GM18870 (cell line): ENCODE measurements around the gene RPL35A.
"Not testable (repeated sequence)": the region's sequence is repeated elsewhere in the genome, so short reads cannot be mapped to it uniquely, and the experiment has no call there.

ENCODE experiments used
- ATAC-seq: cut with Tn5 transposase; IDR thresholded peaks from one replicate; pipeline ENCODE4 v1.9.1; 2021; ENCODE audit warnings: moderate library complexity; ENCODE audit not compliant: unreplicated experiment

RPL35A gene

GRCh38 chr3:197949778-197950676, at the start of gene RPL35A:
TSS of gene RPL35A (plus strand) at chr3:197950190. CDS start at chr3:197950968, 778 bp downstream.
- ATAC-seq, result peak; percentile 92

DNA sequence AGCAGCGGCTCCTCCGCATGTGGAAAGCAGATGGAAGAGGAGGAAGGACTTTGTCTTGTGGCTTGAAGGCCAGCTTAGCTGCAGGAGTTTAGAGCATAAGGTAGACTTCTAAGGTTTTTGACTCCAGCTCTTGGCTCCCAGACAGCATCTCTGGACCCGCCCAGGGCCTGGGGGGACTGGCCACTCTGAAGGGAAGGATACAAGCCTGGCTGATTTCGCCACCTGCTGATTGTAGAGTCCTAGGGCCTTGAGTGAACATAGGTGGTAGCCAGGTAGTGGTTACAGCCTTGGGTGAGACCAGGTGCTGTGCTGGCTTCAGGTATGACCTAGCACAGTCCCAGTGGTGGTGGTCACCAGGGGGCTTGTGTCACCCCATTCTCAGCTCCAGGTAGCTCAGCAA, 48.4 kb upstream of the RPL35A start:
- ATAC-seq, result no peak

DNA sequence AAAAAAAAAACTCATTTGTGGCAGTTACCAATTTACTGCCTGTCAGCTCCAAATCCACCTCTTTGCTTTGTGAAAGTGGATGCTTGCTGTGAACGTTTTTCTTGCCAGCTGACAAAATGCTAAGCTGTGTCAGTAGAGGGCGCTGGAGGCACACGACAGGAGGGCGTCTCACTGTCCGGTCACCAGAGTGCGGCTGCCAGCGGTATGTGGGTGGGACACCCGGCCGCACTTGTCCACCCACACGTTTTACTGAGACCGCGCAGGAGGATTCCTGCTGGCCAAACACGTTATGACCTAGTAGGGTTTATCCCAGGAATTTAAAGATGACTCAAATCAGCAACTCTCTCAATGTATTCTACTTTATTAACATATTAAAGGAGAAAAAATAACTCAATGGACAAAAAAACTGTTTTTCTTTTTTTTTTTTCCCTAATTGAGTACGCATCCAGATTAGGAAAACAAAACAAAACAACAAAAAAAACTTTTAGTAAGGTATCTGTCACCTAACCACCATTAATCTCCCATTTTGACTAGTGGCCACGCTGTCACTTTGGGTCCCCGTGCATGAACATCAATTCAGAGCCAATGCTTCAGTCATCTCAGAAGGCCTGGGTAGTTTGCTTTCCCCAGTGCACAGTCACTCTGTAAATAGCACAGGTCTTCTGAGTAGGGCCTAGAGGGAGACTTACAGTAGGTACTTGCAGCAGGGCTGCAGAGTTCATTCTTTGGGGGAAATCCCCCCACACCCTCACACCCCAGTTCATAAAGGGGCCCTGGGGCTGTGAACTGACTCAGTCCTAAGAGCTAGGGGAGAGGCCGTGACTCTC, 43.8 kb upstream of the RPL35A start:
- ATAC-seq, result peak; percentile 86

DNA sequence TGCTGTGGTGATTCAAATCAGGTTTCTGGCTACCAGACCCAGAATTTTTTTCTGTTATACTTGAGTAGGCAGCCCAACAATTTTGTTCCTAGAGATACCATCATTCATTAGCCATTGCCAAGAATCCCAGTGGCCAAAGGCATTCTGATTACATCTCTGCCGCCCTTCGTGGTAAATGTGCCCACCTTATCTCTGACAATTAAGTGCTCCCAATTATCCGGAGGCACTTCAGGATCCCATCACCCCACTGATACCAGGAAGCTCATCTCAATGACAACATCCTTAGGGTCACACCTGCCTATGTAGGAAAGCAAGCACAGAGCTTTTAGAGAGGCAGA, 43.2 kb upstream of the RPL35A start:
- ATAC-seq, result no peak

GRCh38 chr3:197907196-197907595, 42.8 kb upstream of the RPL35A start:
- no peak for ATAC-seq

- not testable (repeated sequence) for ATAC-seq
Observed at GRCh38 chr3:197908550-197908949, 41.4 kb upstream of the RPL35A start.

- no peak for ATAC-seq
Observed at GRCh38 chr3:197908957-197909701, 40.9 kb upstream of the RPL35A start.

- no peak for ATAC-seq
Observed at GRCh38 chr3:197912741-197913476, 37.1 kb upstream of the RPL35A start.

- no peak for ATAC-seq
Observed at GRCh38 chr3:197913641-197914380, 36.2 kb upstream of the RPL35A start.

- ATAC-seq, result not testable (repeated sequence)
Observed at GRCh38 chr3:197921429-197922275, 28.3 kb upstream of the RPL35A start.

DNA sequence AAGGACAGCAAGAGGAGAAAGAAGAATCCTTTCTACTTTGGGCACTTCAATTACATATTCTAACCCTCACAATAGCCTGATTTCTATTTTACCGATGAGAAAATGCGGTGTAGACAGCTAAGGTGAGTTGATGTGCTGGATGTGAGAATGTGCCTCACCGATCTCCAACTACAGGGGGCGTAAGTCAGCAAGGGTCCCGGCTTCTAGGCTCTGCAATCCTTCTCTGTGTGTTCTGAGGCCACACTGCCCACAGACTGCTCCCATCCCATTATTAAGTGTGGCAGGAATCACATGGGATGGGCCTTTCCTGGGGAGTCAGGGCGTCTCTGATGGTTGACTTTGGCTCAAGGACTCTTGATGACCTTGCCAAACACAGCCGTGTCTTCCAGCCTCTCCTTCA, 23.6 kb upstream of the RPL35A start:
- ATAC-seq, result no peak

GRCh38 chr3:197927578-197927977, 22.4 kb upstream of the RPL35A start:
- ATAC-seq, result not testable (repeated sequence)

GRCh38 chr3:197936819-197937384, 13.1 kb upstream of the RPL35A start:
- no peak for ATAC-seq

DNA sequence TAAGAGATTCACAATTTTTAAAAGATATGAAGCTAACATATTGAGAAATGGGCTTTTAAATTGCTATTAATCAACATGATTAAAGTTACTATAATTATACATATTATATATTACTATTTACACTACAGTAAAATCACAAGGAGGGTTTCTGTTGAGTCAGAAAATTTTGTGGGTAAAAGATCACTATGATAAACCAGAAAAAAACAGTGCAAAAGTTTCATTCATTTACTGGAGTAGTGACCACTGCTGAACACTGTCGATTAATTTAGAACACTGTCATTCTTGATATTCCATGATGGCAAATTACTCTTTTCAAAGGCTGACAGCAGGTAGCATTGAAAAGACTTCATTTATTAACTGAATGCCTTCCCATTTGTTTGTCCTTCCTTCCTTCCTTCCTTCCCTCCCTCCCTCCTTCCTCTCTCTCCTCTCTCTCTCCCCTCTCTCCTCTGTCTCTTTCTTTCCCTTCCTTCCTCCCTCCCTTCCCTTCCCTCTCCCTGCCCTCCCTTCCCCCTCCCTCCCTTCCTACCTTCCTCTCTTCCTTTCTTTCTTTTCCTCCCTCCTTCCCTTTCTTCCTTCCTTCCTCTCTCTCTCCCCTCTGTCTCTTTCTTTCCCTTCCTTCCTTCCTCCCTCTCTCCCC, 9.1 kb upstream of the RPL35A start:
- no peak for ATAC-seq

DNA sequence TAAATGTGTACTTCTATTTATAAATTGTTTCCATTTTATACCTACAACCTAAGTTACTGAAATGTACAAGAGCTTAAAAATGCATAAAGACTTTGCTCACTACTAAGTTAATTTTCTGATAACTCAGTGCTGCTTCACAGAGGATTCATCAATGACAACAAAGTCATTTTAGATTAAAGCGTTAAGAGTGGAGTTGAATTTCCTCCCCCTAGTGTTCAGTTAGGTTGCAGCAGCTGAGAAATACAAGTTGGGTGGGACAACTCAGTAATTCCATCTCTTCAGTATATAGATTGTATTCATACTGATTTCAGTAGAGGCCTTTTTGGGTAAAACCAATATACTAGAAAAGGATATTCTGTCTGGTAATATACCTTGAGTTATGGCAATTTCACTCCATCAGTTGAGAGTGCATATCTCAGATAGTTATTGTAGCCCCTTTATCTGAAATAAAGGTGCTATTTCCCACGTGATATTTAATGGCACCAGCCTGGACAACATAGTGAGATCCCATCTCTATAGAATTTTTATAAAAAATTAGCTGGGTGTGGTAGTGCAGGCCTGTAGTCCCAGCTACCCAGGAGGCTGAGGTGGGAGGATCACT, 6.9 kb upstream of the RPL35A start:
- ATAC-seq, result peak; percentile 64

DNA sequence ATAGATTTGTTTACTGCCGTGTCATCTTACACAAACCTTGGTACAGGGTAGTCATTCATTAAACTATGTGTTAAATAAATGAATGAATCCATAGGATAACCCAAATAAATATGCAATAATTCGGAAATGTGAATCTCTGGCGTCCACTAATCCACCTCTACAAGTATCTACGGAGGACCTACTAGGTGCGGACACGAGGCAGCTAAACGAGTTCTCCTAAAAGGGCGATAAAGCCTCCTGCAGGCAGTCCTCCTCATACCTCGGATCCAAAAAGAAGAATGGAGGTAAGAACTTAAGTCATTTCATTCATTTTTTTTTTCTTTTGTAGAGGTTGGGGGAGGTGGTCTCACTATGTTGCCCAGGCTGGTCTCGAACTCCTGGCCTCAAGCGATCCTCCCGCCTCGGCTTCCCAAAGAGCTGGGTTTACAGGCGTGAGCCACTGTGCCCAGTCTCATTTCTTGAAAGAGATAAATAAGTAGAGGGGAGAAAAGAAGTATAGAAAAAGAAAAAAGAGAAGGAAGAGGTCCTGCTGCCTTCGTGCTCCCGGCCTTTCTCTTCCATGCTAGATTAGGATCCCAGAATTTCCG, 706 bp upstream of the RPL35A start:
- no peak for ATAC-seq

- no peak for ATAC-seq
Observed at GRCh38 chr3:197950677-197951061, 679 bp downstream of the RPL35A start.
